Measurements from ENCODE around the gene NPIPB5.
"Not testable (repeated sequence)": the region's sequence is repeated elsewhere in the genome, so short reads cannot be mapped to it uniquely, and the experiment has no call there.

The NPIPB5 gene
- total RNA-seq, result 0.04 to 1.6 (median 0.32) reads per million in 18 experiments

DNA sequence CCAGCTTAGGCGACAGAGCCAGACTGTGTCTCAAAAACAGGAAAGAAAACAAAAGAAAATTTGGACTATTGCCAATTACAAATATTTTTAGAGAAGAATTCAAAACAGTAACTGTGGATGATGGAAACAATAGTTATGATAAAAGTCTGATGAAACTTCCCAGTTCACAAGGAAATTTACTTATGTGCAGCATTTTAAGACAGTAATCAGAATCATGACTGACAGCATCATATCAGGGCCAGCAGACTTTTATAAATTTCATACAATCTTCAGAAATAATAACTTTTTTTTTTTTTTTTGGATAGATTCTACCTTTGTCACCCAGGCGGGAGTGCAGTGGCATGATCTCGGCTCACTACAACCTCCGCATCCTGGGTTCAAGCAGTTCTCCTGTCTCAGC is at the start of gene NPIPB5:
NPIPB5 (plus strand) TSS at position 301 of the 400 bp plus-strand sequence. CDS start 2,911 bp downstream, outside the sequence.
- DNase-seq, result not testable (repeated sequence)

DNA sequence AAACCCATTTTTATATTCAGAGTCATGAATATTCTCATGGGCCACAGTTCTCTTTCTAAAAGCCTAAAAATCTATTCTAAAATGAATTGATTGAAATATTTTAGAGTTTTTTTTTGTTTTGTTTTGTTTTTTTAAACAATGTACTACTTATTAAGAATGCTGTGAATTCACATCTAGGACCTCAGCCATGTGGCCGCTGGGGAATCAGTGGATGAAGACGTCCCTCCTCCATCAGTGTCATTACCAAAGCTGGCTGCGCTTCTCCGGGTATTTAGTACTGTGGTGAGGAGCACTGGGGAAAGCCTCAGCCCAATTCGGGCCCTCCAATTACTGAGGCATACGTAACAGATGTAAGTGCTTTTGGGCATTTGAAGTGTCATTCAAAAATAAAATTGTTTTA is 41.8 kb upstream of the NPIPB5 start:
- not testable (repeated sequence) for DNase-seq

DNA sequence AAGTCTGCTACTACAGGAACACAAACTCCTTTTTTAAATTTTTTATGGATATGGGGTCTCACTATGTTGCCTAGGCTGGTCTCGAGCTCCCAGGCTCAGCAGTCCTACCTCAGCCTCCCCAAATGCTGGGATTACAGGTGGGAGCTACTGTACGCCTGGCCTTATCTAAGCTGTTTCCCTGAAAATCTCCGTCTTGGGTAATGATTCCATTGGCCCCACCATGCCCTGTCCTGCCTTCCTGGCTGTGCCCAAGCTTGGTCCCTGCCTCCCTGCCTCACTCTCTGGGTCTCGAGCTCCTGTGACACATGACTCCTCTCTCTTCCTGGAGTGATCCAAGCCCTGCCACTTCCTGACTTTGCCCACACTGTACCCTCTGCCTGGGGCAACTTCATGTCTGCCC is 27.3 kb downstream of the NPIPB5 start:
- DNase-seq, result not testable (repeated sequence)

DNA sequence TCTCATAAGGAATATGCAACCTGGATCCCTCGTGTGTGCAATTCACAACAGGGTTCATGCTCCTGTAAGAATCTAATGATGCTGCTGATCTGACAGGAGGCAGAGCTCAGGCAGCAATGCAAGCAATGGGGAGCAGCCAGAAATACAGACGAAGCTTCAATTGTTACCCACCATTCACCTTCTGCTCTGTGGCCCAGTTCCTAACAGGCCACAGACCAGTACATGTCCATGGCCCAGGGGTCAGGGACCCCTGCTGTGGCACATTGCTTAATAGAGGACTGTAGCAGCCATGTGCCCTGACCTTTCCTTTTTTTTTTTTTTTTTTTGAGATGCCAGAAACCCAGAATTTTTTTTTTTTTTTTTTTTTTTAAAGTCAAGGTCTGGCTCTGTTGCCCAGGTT is 34.1 kb downstream of the NPIPB5 start:
- not testable (repeated sequence) for DNase-seq

DNA sequence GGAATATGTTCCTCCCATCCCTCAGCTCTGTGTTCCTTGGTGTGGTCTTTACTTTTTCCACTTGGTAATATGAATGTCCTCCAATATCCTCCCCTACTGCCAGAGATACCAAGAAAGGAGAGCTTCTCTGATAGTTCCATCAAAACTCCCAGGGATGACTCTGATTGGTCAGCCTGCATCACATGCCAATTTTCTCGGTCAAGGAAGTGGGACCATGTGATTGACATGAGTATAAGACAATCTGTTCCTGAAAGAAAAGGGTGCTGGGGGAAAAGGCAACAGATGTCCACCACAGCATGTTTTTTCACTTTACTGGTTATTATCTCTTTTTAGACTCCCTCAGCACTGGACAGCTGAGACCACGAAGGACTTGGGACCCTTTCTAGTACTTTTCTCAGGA is 35.9 kb downstream of the NPIPB5 start:
- DNase-seq, result not testable (repeated sequence)

DNA sequence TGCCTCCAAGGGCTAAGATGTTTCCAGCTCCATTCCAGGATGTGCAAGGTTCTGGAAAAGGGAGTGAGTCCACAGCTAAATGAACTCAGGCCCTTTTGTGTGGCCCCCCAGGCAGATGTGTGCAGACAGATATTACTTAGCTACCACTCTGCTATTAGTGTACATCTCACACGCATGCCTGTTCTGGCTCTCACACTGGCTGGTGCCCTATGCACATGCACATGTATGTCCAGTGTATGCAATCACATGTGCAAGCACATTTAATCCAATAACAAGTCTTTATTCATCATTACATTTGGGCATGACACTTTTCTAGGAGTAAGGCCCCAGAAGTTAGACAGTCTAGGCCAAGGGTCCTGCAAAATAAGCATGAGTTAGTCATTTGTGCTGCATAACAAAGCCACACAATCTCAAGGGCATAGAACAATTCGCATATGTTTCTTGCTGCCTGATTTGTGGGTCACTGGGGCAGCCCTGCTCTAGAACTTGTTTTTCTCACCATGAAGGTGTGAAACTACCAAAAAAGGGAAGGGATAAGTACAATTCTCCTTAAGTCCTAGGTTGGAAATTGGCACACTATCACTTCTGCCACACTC is 36.6 kb downstream of the NPIPB5 start:
- not testable (repeated sequence) for DNase-seq

DNA sequence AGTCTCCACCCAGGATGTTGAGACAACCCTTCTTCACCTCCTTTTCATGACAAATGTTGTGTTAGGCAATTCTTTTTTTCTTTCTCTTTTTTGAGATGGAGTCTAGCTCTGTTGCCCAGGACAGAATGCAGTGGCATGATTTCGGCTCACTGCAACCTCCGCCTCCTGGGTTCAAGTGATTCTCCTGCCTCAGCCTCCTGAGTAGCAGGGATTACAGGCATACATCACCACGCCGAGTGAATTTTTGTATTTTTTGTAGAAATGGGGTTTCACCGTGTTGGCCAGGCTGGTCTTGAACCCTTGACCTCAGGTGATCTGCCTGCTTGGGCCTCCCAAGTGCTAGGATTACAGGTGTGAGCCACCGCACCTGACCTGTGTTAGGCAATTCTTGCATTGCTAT is 39.2 kb downstream of the NPIPB5 start:
- DNase-seq, result not testable (repeated sequence)

DNA sequence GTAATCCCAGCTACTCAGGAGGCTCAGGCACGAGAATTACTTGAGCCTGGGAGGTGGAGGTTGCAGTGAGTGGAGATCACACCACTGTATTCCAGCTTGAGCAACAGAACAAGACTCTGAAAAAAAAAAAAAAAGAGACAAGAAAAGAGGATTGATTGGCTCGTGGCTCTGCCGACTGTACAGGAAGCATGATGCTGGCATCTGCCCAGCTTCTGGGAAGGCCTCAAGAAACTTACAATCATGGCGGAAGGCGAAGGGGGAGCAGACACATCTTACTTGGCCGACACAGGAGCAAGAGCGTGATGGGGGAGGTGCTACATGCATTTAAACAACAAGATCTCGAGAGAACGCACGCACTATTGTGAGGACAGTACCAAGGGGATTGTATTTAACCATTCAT is 40.5 kb downstream of the NPIPB5 start:
- not testable (repeated sequence) for DNase-seq

DNA sequence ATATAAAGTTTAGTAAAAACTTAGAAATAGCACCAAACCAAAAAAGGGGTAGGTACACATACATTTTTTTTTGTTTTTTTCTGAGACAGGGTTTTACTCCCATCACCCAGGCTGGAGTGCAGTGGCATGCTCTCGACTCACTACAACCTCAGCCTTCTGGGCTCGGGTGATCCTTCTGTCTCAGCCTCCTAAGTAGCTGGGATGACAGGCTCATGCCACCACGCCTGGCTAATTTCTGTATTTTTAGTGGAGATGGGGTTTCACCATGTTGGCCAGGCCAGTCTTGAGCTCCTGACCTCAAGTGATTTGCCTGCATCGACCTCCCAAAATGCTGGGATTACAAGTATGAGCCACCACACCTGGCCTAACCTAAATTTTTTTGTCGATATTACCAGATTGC is 41.0 kb downstream of the NPIPB5 start:
- DNase-seq, result not testable (repeated sequence)

DNA sequence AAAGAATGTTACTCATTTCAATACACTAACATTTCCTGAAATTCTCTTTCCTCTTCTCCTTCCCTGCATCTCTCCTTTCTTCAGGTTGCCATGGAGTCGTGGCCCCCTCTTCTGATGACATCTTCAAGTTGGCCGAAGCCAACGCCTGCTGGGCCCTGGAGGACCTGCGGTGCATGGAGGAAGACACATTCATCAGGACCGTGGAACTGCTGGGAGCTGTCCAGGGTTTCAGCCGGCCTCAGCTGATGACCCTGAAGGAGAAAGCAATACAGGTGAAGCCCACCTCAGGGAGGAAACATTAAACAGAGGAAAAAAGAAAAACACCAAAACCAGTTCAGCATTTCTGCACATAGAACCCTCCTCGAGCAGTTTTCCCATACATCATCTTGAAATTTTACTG is 46.1 kb downstream of the NPIPB5 start:
- not testable (repeated sequence) for DNase-seq

Measured in inflammatory macrophage (primary cell).